Activated CD4-positive, alpha-beta T cell treated with anti-CD3 and anti-CD28 coated beads, Interleukin-2, Interleukin-6, amounts not matched to agents 100 ng/mL and 50 ng/mL, durations not matched to agents 16 hours and 8 hours (primary cell): ENCODE measurements around the gene KLHDC4.
"Not testable (repeated sequence)": the region's sequence is repeated elsewhere in the genome, so short reads cannot be mapped to it uniquely, and the experiment has no call there.

Experiments
- DNase-seq: peaks from one replicate; pipeline ENCODE4 v3.0.0-alpha.2; 2020

The KLHDC4 gene

DNA sequence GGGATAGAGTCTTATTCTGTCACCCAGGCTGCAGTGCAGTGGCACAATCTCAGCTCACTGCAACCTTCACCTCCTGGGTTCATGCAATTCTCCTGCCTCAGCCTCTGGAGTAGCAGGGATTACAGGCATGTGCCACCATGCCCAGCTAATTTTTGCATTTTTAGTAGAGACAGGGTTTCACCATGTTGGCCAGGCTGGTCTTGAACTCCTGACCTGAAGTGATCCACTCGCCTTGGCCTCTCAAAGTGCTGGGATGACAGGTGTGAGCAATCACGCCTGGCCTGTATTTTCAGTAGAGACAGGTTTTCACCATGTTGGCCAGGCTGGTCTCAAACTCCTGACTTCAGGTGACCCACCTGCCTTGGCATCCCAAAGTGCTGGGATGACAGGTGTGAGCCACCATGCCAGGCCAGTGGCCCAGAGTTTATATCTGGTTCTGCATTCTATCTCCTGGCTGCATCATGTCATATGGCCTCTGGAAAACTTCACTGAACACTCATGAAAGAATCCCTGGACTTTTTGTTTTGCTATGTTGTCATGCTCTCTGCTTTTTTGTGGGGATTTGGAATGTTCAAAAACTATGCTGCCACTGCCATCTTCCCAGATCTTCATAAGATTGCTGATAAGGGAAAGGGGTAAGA is 21.8 kb upstream of the KLHDC4 start:
- DNase-seq = not testable (repeated sequence)

DNA sequence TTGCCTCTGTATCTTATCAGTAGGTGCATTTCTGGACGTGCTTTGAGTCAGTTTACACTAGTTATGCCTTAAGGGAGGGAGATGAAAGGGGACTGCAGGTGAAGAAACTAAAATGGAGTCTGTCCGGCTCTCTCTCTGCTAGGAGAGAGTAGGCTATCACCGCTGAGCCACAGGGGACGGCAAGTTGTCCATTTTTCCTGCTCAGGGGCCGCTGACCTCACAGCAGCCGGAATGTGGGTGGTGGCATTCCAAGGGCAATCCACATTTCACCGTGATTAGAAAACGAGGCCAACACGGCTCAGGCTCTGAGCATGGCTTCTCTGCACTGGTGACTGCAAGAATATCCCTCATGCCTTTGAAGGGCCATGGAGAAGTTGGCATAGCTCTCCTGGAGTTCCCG is 19.0 kb upstream of the KLHDC4 start:
- DNase-seq = no peak

DNA sequence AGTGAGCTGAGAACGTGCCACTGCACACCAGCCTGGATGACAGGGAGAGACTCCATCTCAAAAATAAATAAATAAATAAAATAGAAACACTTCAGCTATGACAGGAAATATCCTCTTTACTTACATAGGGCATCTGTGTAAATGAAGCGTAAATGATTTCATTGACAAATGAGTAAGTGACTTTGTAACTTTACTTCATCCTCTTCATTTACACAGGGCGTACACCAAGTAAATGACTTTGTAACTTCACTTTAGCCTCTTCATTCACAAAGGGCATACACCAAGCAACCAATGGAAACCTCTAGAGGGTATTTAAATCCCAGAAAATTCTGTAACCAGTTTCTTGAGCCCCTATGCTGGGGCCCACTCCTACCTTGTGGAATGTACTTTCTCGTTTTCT is 16.2 kb upstream of the KLHDC4 start:
- DNase-seq = no peak

DNA sequence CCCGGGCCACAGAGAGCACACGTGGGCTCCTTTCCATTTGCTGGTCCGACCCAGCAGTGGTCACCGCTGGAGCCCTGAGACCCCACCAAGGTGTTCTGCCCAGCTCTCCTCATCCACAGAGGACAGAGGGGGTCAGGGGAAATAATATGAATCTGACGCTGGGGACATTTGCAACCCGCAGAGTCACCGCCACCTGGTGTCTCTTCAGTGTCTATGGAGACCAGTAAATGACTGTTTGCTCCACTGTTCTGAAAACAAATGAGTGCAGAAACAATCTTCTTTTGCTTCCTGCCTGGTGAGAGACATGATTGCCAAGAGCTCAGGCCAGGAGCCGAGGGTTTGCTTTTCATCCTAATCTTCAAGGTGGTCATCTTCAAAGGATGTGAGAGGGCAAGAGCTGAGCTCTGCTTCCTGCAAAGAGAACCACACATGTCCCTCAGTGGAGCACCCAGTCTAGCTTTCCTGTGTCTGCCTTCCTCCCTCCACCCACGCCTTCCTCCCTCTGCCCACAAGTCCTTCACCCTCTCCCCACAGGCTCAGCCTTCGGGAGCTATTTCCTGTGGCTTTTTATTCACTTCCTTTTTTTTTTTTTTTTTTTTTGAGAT is 14.7 kb upstream of the KLHDC4 start:
- DNase-seq = peak; percentile 87

DNA sequence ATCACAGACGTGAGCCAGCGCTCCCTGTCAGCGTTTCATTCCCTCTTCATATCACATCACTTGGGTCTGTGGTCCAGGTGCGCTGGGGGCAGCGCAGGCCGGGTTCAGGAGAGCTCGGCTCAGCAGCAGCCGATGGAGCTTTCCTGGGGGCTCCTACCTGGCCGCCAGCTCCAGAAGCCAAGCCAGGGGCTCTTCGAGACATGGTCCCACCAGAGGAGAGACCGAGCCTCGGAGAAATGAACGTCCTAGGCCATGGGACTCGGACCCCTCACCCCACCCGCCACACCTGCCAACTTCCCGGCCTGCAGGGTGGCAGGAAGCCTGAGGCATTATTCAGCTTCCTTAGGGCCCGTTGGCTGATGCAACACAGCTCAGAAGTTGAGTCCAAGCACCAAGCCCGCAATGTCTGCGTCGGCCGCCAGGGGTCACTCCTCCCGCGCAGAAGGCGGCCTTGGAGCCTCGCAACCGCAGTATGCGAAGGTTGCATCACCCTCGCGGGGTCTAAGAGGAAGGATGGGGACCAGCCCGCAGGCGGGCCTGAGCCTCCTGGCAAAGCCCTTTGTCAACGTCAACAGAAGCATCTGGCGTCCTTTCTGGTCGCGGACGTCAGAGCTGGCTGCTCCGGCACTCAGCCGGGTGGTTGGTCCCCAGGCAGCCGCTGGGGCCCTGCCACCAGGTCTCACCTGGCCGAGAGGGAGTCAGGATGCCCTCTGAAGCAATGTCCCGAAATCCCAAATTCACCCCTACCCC is 13.2 kb upstream of the KLHDC4 start:
- DNase-seq = peak; percentile 98

DNA sequence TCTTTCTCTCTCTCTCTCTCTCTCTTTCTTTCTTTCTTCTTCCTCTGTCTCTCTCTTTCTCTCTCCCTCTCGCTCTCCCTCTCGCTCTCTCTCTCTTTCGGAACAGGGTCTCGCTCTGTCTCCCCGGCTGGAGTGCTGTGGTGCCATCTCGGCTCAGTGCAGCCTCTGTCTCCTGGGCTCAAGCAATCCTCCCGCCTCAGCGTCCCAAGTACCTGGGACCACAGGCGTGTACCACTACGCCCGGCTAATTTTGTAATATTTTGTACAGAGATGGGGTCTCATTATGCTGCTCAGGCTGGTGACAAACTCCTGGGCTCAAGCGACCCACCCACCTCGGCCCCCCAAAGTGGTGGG is 12.7 kb upstream of the KLHDC4 start:
- peak; percentile 23 for DNase-seq

DNA sequence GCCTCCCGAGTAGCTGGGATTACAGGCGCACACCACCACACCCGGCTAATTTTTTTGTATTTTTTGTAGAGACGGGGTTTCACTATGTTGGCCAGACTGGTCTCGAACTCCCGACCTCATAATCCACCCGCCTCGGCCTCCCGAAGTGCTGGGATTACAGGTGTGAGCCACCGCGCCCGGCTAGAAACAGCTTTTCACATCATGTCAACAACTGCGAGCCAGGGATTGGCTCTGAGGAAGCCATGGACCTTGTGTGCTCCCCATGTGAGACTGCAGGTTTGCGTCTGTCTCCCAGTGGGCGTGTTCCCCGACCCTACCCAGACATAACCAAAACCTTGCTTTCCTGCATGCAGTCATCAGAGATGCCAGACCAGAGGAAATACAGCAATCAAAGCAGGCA is 8.1 kb upstream of the KLHDC4 start:
- not testable (repeated sequence) for DNase-seq

DNA sequence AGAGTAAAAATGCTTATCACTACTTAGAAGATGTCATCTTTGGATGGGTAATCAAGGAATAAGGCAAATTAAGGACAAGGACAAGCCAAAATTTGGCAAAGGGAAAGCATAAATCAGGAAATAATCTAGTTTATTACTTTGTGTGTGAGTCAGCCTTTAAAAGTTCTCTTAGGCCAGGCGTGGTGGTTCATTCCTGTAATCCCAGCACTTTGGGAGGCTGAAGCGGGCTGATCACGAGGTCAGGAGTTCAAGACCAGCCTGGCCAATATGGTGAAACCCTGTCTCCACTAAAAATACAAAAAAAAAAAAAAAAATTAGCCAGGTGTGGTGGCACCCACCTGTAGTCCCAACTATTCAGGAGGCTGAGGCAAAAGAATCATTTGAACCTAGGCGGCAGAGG is 1.7 kb upstream of the KLHDC4 start:
- DNase-seq = not testable (repeated sequence)

DNA sequence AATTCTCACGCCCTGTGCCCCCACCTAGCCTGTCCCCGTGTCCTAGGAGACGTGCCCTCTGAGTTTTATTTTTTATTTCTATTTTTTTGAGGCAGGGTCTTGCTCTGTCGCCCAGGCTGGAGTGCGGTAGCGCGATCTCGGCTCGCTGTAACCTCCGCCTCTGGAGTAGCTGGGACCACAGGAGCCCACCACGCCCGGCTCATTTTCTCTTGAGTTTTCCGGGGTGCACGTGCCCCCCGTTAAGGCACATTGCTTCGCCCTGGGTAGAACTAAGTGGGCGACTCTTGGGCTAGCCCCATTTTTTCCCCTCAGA is 655 bp upstream of the KLHDC4 start:
- no peak for DNase-seq

DNA sequence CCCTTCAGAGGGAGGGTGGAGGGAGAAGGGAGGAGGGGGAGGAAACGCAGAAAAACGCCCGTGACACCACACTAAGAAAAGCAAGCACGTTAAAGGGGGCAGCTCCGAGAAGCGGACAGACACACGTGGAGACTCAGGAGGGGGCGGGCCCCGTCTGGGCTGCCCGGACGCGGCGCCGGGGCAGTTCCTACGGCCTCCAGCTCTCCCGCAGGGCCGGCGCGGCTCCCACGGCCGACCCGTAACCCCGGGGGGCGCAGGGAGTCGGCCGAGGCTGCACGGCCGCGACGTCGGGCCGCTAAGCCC is 362 bp downstream of the KLHDC4 start:
- peak; percentile 61 for DNase-seq

DNA sequence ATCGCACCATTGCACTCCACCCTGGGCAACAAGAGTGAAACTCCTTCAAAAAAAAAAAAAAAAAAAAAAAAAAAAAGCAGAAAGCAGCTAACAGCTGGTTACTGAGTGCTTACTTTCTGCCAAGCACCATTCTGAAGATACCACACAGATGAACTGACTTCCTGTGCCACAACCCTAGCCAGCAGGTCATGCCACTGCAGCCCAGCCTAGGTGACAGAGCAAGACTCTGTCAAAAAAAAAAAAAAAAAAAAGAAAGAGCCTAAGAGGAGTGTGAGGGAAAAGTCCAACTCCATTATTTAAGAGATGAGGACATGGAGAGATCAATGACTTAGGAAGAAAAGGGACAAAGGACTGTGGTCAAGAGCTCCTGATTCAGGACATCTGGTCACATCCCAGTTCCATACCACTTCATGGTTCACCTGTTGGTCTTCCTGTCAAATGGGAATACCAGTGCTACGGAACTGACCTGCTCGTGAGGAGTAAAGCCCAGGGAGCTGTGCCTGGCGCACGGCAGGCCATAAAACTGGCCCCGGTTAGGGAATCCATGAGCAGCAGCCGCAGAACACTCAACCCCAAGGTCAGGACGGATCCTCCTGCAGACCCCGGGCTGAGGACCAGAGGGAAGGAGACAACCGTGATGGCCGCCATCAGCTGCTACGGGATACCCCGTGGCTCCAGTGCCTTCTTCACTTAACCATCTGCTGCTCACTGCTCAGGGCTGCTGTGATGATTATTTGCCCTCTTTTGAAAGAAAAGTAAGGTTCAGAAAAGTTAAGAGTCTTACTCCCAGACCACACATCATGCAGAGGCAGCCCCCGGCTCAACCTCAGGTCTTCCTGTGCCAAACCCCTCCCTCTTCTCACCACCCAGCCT is 950 bp downstream of the KLHDC4 start:
- DNase-seq = peak; percentile 44

DNA sequence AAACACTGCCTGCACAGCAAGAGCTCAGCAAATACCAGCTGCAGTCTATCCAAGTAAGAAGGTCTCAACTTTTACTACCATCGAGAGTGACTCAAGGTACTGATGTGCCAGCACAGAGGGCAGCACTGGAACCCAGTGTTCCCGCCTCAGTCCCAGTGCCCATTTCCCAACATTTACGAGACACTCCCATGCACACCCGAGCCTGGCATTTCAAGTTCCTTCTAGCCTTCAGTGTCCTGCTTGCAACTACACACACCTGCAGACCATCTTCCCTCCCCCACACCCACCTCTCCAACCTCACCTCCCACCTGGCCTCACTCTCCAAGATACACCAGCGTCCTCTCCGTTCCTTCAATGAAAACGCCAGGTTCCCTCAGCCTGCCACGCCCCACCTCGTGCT is 3.2 kb downstream of the KLHDC4 start:
- no peak for DNase-seq

DNA sequence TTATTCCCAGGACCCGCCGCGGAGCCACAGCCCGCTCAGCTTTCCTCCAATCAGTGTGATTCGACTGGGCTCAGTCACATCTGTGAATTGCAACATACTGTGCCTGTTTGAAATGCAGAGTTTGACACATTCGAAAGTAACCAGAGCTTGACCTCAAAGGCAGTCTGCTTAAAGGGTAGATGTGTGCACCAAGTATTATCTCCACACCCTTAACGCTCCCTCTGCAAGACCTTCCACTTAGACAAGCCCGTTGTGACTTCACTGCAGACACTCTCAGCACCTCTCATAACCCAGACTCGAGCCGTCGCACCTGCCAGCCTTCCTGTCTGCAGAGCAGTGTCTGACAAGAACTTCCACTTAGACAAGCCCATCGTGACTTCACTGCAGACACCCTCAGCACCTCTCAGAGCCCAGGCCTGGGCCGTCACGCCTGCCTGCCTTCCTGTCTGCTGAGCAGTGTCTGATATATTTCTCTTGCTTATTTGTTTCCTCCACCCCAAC is 3.7 kb downstream of the KLHDC4 start:
- no peak for DNase-seq

DNA sequence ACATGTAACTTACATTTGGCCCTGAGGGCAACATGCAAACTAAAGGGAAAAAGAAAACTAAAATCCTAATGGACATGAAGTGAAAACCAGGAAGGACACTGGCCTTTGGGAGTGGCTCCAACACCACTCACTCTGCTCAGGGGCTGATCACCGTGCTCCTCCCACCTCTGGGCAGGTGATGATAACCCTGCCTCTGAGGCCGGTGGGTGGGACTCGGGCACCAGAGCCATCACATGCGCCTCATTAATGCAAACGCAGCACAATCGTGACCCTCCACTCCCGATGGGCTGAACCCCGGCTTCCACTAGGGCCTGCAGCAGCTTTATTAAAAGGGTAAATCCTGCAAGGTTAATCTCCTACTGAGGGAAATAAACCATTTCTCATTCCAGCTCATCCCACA is 4.7 kb downstream of the KLHDC4 start:
- no peak for DNase-seq

DNA sequence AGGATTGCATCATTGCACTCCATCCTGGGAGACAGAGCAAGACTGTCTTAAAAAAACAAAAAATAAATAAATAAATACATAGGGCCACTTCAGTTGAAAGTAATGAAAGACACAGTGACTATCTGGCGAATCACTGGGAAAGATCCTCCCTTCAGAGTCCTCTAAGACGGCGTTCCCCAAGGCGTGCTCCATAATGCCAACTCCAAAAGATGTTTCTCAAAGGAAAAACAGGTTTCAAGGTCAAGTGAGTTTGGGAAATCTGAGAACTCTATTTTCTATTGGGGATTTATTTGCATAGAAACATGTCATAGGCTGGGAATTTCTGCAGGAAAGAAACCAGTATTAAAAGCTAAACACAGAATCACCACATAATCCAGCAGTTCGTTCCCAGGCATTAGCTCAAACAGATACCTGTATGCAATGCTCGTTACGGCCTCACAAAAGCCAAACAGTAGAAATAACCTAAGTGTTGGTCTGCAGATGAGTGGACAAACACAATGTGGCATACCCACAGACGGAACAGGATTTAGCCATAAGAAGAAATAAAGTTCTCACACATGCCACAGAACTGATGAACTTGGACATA is 7.9 kb downstream of the KLHDC4 start:
- no peak for DNase-seq

DNA sequence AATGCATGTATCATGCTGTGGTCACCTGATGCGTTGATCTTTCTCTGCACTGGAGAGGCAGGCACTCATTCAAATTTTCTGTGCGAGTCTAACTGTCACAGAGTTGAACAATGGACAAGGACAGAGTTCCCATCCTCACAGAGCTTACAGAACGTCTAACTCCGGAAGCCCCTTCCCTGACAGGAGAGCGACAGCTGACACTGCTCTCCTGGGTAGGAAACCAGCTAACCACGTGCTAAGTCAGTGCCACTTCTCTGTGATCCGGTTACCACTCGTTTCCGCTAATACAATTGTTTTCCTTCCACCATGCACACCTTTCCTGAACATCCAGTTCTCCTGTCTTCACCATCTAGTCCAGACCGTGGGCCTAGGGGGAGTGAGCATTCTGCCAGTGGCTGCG is 11.3 kb downstream of the KLHDC4 start:
- DNase-seq = no peak

DNA sequence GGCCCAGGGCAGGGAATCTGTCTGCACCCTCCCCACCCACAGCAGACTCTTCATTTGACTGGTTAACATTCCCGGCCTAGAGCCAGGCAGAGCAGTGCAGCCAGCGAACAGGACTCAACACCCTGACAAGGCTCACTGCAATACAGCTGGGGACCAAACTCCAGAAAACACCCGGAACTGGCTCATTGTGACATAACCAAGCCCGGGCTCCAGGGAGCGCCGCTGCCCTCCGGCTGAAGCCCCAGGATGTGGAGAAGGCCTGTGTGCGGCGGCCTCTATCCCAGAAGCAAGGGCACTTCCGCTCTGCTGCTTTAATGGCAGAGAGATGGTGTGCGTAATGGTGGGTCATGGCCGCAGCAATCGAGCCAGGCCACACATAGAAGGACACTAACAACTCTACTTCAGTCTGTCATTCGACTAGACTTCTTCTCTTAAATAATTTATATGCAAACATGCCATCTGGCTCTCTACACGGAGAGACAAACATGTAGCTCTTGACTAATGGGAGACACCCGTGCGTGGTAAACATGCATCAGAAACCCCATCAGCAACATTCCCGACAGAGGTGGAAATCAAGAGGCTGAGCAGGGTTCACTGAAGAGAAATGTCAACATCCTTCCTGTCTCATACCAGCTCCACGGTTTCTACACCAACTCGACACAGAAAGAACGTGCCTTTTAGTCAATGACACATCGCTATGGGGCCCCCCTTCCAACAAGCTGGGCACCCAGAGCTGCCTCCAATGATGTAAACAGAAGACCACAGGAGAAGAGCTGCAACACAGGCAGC is 18.0 kb downstream of the KLHDC4 start:
- no peak for DNase-seq

DNA sequence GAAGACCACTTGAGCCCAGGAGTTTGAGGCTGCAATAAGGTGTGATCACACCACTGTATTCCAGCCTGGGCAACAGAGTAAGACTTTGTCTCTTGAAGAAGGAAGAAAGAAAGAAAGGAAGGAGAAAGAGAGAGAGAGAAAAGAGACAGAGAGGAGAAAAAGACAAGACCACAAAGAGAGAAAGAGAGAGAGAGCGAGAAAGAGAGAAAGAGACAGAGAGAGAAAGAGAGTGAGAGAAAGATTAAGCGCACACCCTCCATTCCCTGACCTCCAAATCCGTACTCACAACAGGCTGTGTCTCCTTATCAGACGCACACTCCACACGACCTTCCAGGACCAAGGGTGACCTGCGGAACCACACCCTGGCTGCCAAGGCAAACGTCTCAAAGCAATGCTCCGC is 19.6 kb downstream of the KLHDC4 start:
- DNase-seq = no peak

DNA sequence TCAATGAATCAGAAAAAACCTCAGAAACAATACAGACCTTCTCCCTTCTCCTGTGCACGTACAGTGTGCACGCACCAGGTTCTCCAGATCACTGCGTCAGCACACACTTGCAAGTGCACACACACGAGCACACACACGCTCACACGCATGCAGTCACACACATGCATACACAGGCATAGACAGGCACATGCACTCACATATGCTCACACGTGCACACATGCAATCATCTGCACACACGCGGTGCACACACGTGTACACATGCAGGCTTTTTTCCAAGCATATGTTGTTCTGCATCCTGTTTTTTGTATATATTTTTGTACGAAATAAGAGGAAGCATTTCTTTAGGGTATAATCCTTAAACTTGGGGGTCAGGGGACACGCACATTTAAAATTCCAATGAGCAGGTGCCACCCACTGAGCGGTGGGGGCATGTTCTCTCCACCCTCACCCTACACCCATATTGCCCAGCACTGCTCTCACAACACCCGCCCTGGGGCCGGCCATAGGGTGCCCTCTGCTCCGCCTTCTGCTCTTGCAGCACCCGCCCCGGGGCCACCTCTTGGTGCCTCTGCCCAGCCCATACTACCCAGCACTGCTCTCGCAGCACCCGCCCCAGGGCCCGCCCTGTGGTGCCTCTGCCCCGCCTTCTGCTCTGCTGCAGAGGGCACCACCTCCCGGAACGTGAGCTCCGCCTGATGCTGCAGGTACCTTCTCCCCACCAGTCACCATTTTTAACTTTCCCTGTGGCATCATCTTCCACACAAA is 20.9 kb downstream of the KLHDC4 start:
- no peak for DNase-seq

DNA sequence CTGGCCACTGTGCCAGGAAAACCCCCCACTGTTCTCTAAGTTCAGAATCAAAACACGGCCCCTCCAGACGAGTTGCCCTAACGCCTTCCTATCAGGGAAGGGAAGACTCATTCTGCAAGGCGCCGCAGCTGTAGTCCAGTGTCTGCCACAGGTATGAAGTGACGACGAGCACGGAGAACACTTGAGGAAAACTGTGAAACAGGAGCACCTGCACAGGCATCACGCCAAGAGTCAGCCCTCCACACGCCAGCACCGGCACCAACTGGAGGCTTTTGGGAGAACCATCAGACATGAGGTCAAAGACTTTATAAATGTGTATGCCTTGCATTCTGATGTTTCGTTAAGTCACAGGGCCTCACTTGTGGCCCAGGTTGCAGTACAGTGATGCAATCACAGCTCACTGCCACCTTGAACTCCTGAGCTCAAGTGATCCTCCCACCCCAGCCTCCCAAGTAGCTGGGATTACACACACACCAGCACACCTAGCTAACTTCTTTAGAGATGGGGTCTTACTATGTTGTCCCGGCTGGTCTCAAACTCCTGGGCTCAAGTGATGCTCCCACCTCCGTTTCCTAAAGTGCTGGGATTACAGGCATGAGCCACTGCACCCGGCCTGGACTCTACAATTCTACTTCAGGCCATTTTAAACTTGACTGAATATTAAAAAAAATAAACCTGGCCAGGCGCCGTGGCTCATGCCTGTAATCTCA is 22.9 kb downstream of the KLHDC4 start:
- no peak for DNase-seq
